Neural cell (in vitro differentiated cells): ENCODE data around the gene SPAM1. TPM values are rescaled to one million over a fixed set of nuclear protein-coding genes. Genes with fewer than 3 reads are reported as not detected.

Source experiments
- H2AFZ ChIP-seq: fragments of 200-600, 300-800 bp; sonication (generic), shearing (Covaris generic); 2 replicates; pipeline ENCODE4 v1.6.0; 2014; ENCODE audit warnings: low read depth, mild to moderate bottlenecking, antibody characterized with exemption, low read length, moderate library complexity
- H3F3A ChIP-seq: fragments of 200-600 bp; shearing (Covaris generic); 2 replicates; pipeline ENCODE4 v1.6.1; 2016; ENCODE audit warnings: mild to moderate bottlenecking, moderate library complexity, mixed read lengths, antibody characterized with exemption, low read length; ENCODE audit not compliant: insufficient read depth, poor library complexity, severe bottlenecking
- H3K27ac ChIP-seq: fragments of 200-600, 300-800 bp; sonication (generic), shearing (Covaris generic); 2 replicates; pipeline ENCODE4 v1.5.1; 2014; ENCODE audit warnings: mild to moderate bottlenecking, low read length, moderate library complexity
- H3K27me3 ChIP-seq: fragments of 300-800, 200-600 bp; sonication (generic), shearing (Covaris generic); 2 replicates; pipeline ENCODE4 v1.6.0; 2014; ENCODE audit warnings: mild to moderate bottlenecking, low read depth, low read length, moderate library complexity; ENCODE audit not compliant: insufficient read depth
- H3K36me3 ChIP-seq: fragments of 300-800, 200-600 bp; sonication (generic), shearing (Covaris generic); 2 replicates; pipeline ENCODE4 v1.5.1; 2014; ENCODE audit warnings: mild to moderate bottlenecking, antibody characterized with exemption, low read length, moderate library complexity; ENCODE audit not compliant: insufficient read depth
- H3K4me2 ChIP-seq: fragments of 300-800, 200-600 bp; sonication (generic), shearing (Covaris generic); 2 replicates; pipeline ENCODE4 v1.6.0; 2014; ENCODE audit warnings: mild to moderate bottlenecking, low read length
- H3K4me3 ChIP-seq: fragments of 300-800, 200-600 bp; sonication (generic), shearing (Covaris generic); 2 replicates; pipeline ENCODE4 v1.5.1; 2014; ENCODE audit warnings: mild to moderate bottlenecking, low read length, moderate library complexity
- H3K79me2 ChIP-seq: fragments of 200-600 bp; shearing (Covaris generic); replicated peaks from 2 replicates; pipeline ENCODE4 v1.6.0; 2014; ENCODE audit warnings: mild to moderate bottlenecking, low read length, moderate library complexity; ENCODE audit not compliant: insufficient read depth
- H3K9ac ChIP-seq: fragments of 300-800, 200-600 bp; sonication (generic), shearing (Covaris generic); 2 replicates; pipeline ENCODE4 v1.6.1; 2016; ENCODE audit warnings: mild to moderate bottlenecking, low read length, mixed read lengths
- H3K9me2 ChIP-seq: fragments of 200-600 bp; shearing (Covaris generic); 2 replicates; pipeline ENCODE4 v1.6.1; 2016; ENCODE audit warnings: mild to moderate bottlenecking, low read length, mixed read lengths; ENCODE audit not compliant: insufficient read depth
- H3K9me3 ChIP-seq: fragments of 200-600, 300-800 bp; sonication (generic), shearing (Covaris generic); 2 replicates; pipeline ENCODE4 v1.6.1; 2016; ENCODE audit warnings: mild to moderate bottlenecking, mixed run types, low read length, moderate library complexity, mixed read lengths
- H4K20me1 ChIP-seq: fragments of 200-600 bp; shearing (Covaris generic); 2 replicates; pipeline ENCODE4 v1.6.1; 2016; ENCODE audit warnings: mild to moderate bottlenecking, mixed run types; ENCODE audit not compliant: insufficient read depth
- CTCF ChIP-seq: fragments of 450-650 bp; IDR thresholded peaks from 2 replicates; pipeline ENCODE4 v1.5.1; 2014; ENCODE audit warnings: antibody characterized with exemption, mild to moderate bottlenecking, moderate library complexity; ENCODE audit not compliant: poor library complexity, severe bottlenecking
- EP300 ChIP-seq: fragments of 450-650 bp; conservative IDR thresholded peaks from 2 replicates; pipeline ENCODE4 v1.6.1; 2014; ENCODE audit warnings: antibody characterized with exemption, mild to moderate bottlenecking, moderate library complexity; ENCODE audit not compliant: poor library complexity, severe bottlenecking
- EZH2 ChIP-seq: fragments of 200-600, 300-800 bp; shearing (Covaris generic), sonication (generic); IDR thresholded peaks from 2 replicates; pipeline ENCODE4 v1.6.1; 2014; ENCODE audit warnings: antibody characterized with exemption, low read length, borderline replicate concordance, mild to moderate bottlenecking; ENCODE audit not compliant: insufficient read depth, poor library complexity, severe bottlenecking
- MXI1 ChIP-seq: fragments of 450-650 bp; conservative IDR thresholded peaks from 2 replicates; pipeline ENCODE4 v1.6.1; 2014; ENCODE audit warnings: antibody characterized with exemption, mild to moderate bottlenecking; ENCODE audit not compliant: poor library complexity, severe bottlenecking
- POLR2AphosphoS5 ChIP-seq: IDR thresholded peaks from 2 replicates; pipeline ENCODE4 v1.6.1; 2012
- RAD21 ChIP-seq: fragments of 450-650 bp; conservative IDR thresholded peaks from 2 replicates; pipeline ENCODE4 v1.6.1; 2014; ENCODE audit warnings: antibody characterized with exemption, mild to moderate bottlenecking, moderate library complexity
- REST ChIP-seq: IDR thresholded peaks from 2 replicates; pipeline ENCODE4 v1.6.1; 2012; ENCODE audit warnings: borderline replicate concordance
- SMC3 ChIP-seq: fragments of 450-650 bp; conservative IDR thresholded peaks from 2 replicates; pipeline ENCODE4 v1.6.1; 2014; ENCODE audit warnings: antibody characterized with exemption, mild to moderate bottlenecking, moderate library complexity; ENCODE audit not compliant: poor library complexity
- TAF1 ChIP-seq: IDR thresholded peaks from 2 replicates; pipeline ENCODE4 v1.6.1; 2012; ENCODE audit warnings: low read depth
- polyA plus RNA-seq: library from polyadenylated mRNA; depleted of rRNA; stranded (reverse); fragments of >200 nt; gene quantifications from 2 replicates; pipeline ENCODE4 v1.2.3, GENCODE V29; 2014

The SPAM1 gene
- polyA plus RNA-seq, 1 donor from 2014 or later = not detected

- H3K4me2 ChIP-seq = no peak overlapping the region
- no peaks in the 10 kb centered on the region for H3K79me2 ChIP-seq
- no peaks in the 10 kb centered on the region for H3K36me3 ChIP-seq
- no peaks in the 10 kb centered on the region for H3K9me3 ChIP-seq
- no peak overlapping the region for H2AFZ ChIP-seq
- H3K27ac ChIP-seq = no peak overlapping the region
- H3K27me3 ChIP-seq = no peaks in the 10 kb centered on the region
- no peaks in the 10 kb centered on the region for H4K20me1 ChIP-seq
- no peak for TF ChIP-seq RAD21
- TF ChIP-seq EP300 = no peak
- TF ChIP-seq EZH2 = no peak
- TF ChIP-seq REST = no peak
- TF ChIP-seq MXI1 = no peak
- no peak for TF ChIP-seq CTCF
- no peaks in the 10 kb centered on the region for H3F3A ChIP-seq
- H3K9ac ChIP-seq = no peak overlapping the region
- no peaks in the 10 kb centered on the region for H3K9me2 ChIP-seq
- no peak overlapping the region for H3K4me3 ChIP-seq
Observed at GRCh38 chr7:123944395-123944794, 19.4 kb downstream of the SPAM1 start.

GRCh38 chr7:123945938-123946337 lies 20.9 kb downstream of the SPAM1 start:
- H3K9me2 ChIP-seq = no peaks in the 10 kb centered on the region
- TF ChIP-seq TAF1 = no peak
- no peaks in the 10 kb centered on the region for H3K27me3 ChIP-seq
- H2AFZ ChIP-seq = no peak overlapping the region
- no peaks in the 10 kb centered on the region for H3K79me2 ChIP-seq
- H3K36me3 ChIP-seq = no peaks in the 10 kb centered on the region
- no peak overlapping the region for H3K4me2 ChIP-seq
- no peak overlapping the region for H3K27ac ChIP-seq
- H3K9ac ChIP-seq = no peak overlapping the region
- no peak overlapping the region for H3K4me3 ChIP-seq
- no peaks in the 10 kb centered on the region for H3F3A ChIP-seq
- no peaks in the 10 kb centered on the region for H3K9me3 ChIP-seq
- H4K20me1 ChIP-seq = no peaks in the 10 kb centered on the region

- Histone ChIP-seq H3F3A (no peaks in the 10 kb centered on the region), H3K9me3 (no peaks in the 10 kb centered on the region), H2AFZ (no peak overlapping the region), H4K20me1 (no peaks in the 10 kb centered on the region), H3K79me2 (no peaks in the 10 kb centered on the region), H3K4me2 (no peak overlapping the region), H3K27ac (no peak overlapping the region), H3K27me3 (no peaks in the 10 kb centered on the region), H3K9ac (no peak overlapping the region), H3K4me3 (no peak overlapping the region), H3K36me3 (no peaks in the 10 kb centered on the region), H3K9me2 (no peaks in the 10 kb centered on the region)
- TF ChIP-seq EP300 (no peak), TAF1 (no peak), POLR2AphosphoS5 (no peak), REST (no peak), RAD21 (no peak), SMC3 (no peak)
Observed at GRCh38 chr7:123948136-123948535, 23.1 kb downstream of the SPAM1 start.
